RPMI8226 (cell line): ENCODE data around the gene BRD4.

Source experiments
- DNase-seq: peaks from one replicate; pipeline ENCODE4 v3.0.0-alpha.2; 2015

Gene BRD4

DNA sequence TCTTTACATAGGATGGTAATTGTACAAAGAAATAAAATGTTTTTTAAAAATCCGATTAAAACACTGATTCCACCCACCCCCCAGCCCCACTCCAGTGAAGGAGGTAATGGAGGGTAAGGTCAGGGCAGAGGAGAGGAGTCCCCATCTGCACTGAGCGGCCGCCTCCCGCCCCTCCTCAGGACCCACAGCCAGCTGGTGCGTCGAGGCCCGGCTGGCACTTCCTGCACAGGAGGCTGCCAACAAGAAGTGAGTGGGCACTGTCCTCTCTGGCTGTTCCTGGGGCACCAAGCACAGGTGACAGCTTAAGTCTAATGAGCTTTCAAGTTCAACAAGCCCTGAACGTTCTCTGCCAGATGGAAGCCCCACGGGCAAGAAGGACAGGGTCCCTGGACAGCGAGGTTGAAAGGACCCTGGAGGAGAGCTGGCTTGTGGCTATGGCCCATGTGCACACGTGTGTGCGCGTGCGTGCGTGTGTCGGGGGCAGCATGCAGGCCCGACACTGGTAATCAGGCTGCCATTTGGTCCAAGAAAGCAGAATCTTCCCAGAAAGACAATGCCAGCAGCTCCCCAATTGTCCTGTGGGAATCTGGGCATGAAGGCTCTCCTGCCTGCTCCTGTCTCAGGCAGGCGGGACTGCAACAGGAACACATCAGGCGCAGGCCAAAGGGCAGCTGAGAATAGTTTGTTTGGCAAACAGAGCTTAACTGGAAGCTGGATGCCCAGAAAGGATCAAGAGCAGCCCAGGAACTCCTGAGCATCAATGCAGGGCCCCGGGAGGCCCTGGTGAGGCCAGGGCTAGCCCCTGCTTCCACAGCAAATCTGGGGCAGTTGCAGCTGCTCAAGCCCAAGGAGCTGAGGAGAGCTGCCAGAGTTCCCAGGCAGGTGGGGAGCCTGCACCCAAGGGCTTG, 85.0 kb downstream of the BRD4 start:
- no peak for DNase-seq

- no peak for DNase-seq
Observed at GRCh38 chr19:15246198-15246481, 86.2 kb downstream of the BRD4 start.

DNA sequence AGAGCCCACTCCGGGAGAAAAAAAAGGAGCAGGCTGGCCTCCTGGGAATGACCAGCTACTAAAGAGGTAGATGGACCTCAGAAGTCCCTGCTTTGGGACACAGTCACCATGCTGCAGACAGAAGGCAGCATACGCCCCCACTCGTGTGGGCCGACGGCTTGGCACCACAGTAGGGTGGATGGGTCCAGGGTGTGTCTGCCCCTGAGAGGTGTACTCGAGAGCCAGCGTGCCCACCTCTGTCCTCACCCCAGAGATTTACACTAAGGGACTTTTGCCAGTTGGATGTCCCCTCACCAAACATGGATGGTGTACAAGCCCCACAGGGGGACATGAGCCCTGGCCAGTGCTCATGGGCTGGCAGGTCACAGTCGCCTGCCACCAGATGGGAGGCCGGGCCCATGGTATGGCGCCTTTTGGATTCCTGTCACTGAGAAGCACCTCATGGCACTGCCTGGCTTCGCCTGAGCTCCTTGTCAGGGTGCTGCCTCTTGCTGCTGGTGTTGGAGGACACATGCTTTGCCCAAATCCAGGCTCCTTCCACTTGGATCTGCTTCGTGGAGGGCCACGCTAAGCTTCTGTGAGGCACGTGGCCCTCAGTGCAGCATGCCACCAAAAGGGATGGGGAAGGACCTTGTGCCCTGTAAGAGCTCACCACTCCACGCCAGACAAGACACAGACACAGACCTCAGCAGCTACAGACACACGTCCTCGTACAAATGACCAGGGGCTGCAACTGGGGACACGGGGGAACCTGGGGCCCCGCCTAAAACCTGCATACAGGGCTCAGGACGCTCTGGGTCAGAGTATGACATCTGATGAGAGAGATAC, 86.8 kb downstream of the BRD4 start:
- no peak for DNase-seq

- DNase-seq = no peak
Observed at GRCh38 chr19:15244808-15245207, 87.5 kb downstream of the BRD4 start.

DNA sequence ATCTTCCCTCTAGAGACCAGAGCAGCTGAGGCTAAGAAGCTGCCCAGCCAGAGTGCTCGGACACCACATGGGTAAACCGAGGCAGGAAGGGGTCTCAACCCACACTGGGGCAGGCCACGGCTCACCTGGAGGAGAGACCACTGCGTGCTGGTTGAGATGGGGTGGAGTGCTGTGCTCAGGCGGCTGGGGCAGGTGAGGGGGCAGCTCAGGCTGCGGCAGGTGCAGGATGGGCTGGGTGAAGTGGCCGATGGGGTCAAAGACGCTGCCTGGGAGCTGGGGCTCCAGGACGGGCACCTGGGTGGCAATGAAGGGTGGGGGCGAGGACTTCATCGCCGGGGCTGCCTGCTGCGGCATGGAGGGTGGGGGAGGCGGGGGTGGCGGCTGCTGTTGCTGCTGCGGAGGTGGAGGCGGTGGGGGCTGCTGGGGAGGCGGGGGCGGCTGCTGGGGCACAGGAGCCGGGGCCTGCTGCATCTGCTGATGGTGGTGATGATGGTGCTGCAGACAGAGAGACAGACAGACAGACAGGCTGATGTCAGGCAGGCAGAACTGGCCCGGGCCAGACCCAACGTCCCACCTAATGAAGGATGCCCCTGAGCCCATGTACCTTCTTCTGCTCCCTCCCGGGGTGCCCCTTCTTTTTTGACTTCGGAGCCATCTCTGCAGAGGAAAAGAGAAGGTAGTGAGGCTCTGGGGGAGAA, 88.1 kb downstream of the BRD4 start:
- no peak for DNase-seq

DNA sequence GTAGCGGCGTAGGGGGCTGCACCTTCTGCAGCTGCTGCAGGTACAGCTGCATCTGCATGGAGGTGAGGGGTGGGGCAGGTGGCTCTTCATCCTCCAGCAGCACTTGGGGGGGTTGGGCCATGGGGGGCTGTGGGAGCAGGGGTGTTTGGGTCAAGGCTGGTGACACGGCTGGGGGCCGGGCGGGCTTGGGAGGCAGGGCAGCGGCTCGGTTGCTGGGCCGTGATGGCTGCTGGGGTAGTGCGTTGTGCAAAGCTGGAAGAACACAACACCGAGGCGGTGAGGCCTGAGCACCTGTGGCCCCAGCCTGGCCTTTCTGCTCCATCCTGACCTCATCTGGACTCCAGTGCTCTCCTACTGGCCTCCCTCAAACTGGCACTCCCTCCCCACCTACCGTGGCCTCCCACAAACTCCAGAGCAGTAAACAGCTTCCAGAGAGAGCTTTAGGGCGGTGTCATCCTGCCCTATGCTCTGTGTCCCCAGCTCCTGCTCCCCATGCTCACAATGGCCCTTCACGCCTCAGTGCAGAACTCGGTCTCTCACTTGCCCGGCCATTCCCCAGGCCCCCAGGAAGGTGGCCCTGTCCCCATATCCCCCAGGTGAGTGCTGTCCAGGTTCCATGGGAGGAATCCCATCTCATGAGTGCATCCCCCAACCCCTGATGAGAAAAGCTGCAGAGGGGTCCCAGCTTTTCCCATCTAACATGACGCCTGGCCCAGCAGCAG, 88.9 kb downstream of the BRD4 start:
- no peak for DNase-seq

DNA sequence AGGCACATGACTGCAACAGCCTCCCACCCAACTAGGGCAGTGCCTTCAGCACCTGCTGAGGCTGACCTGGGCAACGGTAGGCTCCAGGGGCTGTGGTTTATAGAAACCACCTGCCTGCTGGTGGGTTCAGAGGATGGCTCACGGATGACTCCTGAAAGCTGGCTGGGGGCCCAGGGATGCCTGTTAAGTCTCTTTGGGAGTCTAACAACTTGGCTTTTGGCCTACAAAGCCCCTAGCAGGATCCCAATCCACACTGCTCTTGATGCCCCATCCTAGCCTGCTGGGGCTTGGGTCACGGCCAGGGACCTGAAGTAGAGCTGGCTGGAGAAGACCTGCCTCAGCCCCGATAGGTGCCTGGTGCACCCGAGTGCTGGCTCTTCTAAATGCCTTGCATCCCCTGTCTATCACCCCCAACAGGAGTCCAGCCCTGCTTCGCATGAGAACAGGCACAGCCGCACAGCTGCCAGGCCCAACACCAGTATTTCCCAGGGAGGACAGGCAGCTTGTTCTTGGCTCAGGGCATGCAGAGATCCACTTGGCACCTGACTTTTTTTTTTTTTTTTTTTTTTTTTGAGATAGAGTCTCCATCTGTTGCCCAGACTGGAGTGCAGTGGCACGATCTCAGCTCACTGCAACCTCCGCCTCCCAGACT, 91.0 kb downstream of the BRD4 start:
- DNase-seq = no peak

DNA sequence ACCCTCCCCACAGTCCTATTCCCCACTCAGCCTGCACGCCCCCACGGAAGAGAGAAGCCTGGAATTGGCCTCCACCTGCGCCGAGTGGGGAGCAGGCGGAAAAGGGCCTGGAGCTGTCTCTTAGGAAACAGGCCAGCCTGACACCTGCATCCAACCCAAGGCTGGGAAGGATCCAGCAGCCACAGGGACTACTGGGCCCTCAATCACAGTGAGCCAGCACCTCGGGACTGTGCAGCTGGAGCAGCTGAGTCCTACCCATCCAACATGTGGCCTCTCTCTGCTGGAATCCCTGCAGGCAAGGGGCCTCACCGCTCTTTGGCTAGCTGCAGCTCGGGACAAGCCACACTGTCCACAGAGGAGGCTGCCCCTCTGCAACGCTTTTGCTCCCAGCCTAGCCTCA, 91.8 kb downstream of the BRD4 start:
- no peak for DNase-seq

DNA sequence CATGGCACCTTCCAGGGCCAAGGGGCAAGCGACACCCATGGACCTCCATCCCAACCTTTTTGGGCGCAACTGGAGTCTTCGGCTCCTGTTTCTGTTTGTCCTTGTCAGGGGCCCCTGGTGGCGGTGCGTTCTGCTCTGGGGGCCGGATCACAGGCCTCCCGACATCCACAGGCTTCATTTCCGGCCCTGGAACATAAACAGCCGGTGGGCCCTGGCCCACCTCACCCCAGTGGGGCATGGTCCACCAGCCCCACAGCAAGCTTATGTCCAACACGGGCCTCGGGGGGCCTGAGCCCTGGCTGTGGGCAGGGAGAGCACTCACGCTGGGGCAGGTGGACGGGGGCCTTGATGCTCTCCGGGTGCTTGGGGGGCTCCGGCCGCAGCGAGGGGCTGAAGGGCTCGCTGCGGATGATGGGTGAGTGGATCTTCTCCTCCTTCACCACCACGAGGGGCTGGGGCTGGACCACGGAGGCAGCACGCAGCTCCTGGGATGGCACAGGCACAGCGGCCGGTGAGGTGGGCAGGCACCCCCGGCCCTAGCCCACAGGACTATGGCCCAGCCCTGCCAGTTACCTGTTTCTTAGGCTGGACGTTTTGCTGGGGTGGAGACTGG, 92.9 kb downstream of the BRD4 start:
- no peak for DNase-seq

DNA sequence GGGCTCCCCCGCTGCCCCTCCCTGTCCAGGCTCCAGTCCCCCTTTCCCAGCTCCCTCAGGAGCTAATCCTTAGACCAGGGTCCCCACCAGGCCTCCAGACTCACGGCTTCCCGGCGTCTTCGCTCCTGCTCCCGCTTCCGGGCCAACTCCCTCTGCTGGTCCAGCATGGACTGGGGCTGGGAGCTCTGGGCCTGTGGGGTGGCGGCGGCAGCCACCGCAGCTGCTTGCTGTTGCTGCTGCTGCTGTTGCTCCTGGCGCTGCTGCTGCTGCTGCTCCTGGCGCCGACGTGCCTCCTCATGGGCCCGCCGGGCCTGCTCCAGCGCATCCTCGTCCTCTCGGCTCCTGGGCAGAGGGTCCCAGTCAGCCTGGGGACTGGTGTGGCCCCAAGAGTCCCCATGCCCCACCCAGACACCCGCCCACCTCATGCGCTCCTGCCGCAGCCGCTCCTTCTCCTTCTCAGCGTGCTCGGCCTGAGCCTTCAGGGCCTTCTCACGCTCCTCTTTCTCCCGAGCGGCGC, 93.6 kb downstream of the BRD4 start:
- no peak for DNase-seq

- no peak for DNase-seq
Observed at GRCh38 chr19:15237759-15238638, 94.3 kb downstream of the BRD4 start.

- DNase-seq = no peak
Observed at GRCh38 chr19:15236886-15237285, 95.5 kb downstream of the BRD4 start.

GRCh38 chr19:15235781-15236180, 96.6 kb downstream of the BRD4 start:
- DNase-seq = no peak

- DNase-seq = no peak
Observed at GRCh38 chr19:15234431-15235130, 97.8 kb downstream of the BRD4 start.

- DNase-seq = no peak
Observed at GRCh38 chr19:15231271-15231670, 101.1 kb downstream of the BRD4 start.

GRCh38 chr19:15227261-15227660, 105.1 kb downstream of the BRD4 start:
- no peak for DNase-seq

DNA sequence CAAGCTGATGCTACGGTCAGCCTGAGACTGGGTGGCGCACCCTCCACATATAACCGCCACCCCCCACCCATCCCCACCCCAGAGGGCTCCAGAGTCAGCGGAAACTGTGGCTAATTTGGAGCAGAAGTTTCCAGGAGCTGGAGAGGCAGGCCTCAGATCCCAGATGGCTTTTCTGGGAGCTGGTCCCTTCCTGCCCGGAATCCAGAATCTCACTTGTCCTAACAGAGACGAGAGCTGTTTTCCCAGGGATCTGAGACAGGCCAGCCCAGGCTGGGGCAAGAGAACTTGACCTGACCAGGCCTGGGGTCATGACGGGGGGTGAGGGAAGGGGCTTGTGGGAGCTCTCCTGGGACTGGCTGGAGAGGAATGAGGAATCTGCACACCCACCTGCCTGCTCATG, 106.6 kb downstream of the BRD4 start:
- no peak for DNase-seq

DNA sequence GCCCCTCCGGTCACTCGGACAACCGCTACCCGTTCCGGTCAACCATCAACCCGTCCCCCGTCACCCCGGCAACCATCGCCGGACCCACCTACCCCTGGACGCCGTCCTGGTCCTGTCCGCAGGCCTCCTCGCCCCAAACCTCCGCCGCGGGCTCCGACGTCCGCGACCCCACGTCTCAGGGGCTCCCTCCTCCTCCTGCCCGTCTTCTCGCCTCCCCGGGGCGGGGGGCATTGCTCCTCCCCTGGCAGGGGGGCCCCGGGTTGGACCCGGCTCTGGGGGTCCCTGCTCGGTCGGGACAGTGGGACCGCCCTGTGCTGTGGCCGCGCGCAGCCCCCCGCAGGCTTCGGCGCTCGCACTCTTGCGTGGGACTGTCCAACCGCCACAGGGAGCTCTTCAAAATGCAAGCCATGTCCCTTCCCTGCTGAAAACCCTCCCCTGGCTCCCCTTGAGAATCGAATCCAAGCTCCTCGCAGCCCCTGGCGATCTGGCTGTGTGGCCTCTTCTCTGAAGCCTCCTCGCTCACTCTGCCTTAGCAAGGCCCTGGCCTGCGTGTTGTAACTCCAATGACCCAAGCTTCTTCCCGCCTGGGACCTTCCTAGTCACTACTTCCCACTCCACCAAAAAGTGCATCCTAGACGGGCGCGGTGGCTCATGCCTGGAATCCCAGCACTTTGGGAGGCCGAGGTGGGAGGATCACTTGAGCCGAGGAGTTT, 108.5 kb downstream of the BRD4 start:
- DNase-seq = no peak
